Psoas muscle (tissue), 8 donors: ENCODE results near the gene MBP. TPM values are rescaled to one million over a fixed set of nuclear protein-coding genes. Genes with fewer than 3 reads are reported as not detected.

Experiments used
- ATAC-seq, 4 donors: fragments of 200-7000 bp; cut with Tn5 transposase; one replicate each; pipeline ENCODE4 v1.9.1; 2020; ENCODE audit warnings: moderate library complexity in 3 of 4, mild to moderate bottlenecking in 2 of 4
- DNase-seq, 2 donors: peaks; one replicate each; pipeline ENCODE4 v3.0.0-alpha.2; 2020
- H3K27ac ChIP-seq: fragments of 200-600 bp; one replicate; pipeline ENCODE4 v1.8.0; 2022
- H3K27me3 ChIP-seq, 3 donors: fragments of 200-600 bp in 1 of 3; one replicate each; pipeline versions ENCODE4 v1.6.1 to v1.8.0; 2013 to 2022; ENCODE audit warnings: low read length in 2 of 3, mild to moderate bottlenecking in 2 of 3, moderate library complexity in 1 of 3; ENCODE audit not compliant: insufficient read depth in 3 of 3
- H3K36me3 ChIP-seq, 2 donors: fragments of 200-600 bp in 1 of 2; one replicate each; pipeline versions ENCODE4 v1.6.1 to v1.8.0; 2013 to 2022; ENCODE audit warnings: low read depth in 1 of 2, mild to moderate bottlenecking in 1 of 2, moderate library complexity in 1 of 2; ENCODE audit not compliant: insufficient read depth in 1 of 2
- H3K4me1 ChIP-seq: fragments of 200-600 bp; one replicate; pipeline ENCODE4 v1.8.0; 2022
- H3K4me3 ChIP-seq: fragments of 200-600 bp; one replicate; pipeline ENCODE4 v1.8.0; 2022; ENCODE audit warnings: mild to moderate bottlenecking
- H3K9me3 ChIP-seq: fragments of 200-600 bp; one replicate; pipeline ENCODE4 v1.8.0; 2022
- WGBS, 3 donors: extraction: QIAGEN DNeasy Blood & Tissue Kit; methylation state at CpG; one replicate each; pipeline versions ENCODE4 v1.1.6 to v1.1.7; 2013; 5-methylcytosine and 5-hydroxymethylcytosine counted together
- intact Hi-C, 2 donors: fragments of 100-400 bp; cut with DNase I; formaldehyde crosslinking; loops; one replicate each; pipeline versions ENCODE4 v1.11.0 to v1.14.2; 2022
- polyA plus RNA-seq, 3 donors: library from polyadenylated mRNA; stranded (reverse); fragments of 200-250 nt; gene quantifications; one replicate each; pipeline ENCODE4 v1.2.3, GENCODE V29; 2013
- total RNA-seq, 4 donors: library from RNA; stranded (reverse); fragmentation: NEBNext Ultra II Directional in 2 of 4; extraction: Animal tissue kit (Norgen Biotek cat#: 25700) in 2 of 4; gene quantifications; one replicate each; pipeline versions ENCODE4 v1.2.1 to v1.2.4, GENCODE V29; 2021 to 2023
- TF ChIP-seq, protein P1 (sequence below): fragments of 200-600 bp; IDR thresholded peaks from one replicate; pipeline ENCODE4 v1.8.0; 2022; ENCODE audit warnings: antibody characterized with exemption
- donor health status: healthy with polysubstance abuse.
- donor health status: DM: no; HTN: no; CAD: no; lungs with moderate emphysema.
- donor health status: Bipolar disorder and iron deficiency.
- donor health status: healthy.
- donor health status: DM: yes; HTN: yes; CAD: no.
- donor health status: DM: no; HTN: no; CAD: no.
- donor health status: DM: no; HTN: no; CAD: no.
- donor health status: DM: yes; HTN: yes; CAD: no.

MBP gene
- total and polyA plus RNA-seq, 7 donors: 16.4 to 88.2 (median 51.6) TPM

DNA sequence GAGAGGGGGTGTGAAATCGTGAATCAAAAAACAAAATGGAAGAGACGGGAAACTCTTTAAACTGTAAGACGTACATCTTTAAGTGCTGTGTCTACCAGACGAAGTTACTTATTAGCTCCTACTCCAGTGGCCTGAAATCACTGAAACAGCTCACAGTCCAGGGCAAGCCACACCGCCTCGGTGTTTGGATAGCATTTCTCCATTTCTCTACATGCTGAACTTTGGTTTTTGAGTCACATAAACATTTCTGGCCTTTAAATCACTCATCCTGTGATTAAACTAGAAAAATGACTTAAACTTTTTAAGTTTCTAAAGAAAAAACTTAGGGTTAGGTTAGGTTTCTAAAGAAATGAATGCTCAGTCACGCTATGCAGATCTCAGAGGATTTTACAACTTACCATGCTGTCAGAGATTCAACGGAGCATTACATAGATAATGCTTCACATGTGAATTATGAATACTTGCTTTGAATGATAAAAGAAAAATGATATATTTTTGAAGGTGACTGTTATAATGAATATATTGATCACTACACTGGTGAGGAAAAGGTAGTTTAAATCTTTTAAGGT, 138.4 kb downstream of the MBP start:
- Histone ChIP-seq H3K9me3 (no peaks in the 10 kb centered on the region), H3K27me3 (no peaks in the 10 kb centered on the region), H3K27ac (no peak overlapping the region), H3K4me3 (no peak overlapping the region), H3K36me3 (no peaks in the 10 kb centered on the region), H3K4me1 (no peaks in the 10 kb centered on the region)
- DNase-seq (no peak), ATAC-seq (no peak)
- 81 to 84% (median 82%) methylated on average over 8 of the region's 8 CpGs for WGBS, 3 donors
- intact Hi-C loops: no loop called here
- TF ChIP-seq, protein P1, sequence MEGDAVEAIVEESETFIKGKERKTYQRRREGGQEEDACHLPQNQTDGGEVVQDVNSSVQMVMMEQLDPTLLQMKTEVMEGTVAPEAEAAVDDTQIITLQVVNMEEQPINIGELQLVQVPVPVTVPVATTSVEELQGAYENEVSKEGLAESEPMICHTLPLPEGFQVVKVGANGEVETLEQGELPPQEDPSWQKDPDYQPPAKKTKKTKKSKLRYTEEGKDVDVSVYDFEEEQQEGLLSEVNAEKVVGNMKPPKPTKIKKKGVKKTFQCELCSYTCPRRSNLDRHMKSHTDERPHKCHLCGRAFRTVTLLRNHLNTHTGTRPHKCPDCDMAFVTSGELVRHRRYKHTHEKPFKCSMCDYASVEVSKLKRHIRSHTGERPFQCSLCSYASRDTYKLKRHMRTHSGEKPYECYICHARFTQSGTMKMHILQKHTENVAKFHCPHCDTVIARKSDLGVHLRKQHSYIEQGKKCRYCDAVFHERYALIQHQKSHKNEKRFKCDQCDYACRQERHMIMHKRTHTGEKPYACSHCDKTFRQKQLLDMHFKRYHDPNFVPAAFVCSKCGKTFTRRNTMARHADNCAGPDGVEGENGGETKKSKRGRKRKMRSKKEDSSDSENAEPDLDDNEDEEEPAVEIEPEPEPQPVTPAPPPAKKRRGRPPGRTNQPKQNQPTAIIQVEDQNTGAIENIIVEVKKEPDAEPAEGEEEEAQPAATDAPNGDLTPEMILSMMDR: no peak

DNA sequence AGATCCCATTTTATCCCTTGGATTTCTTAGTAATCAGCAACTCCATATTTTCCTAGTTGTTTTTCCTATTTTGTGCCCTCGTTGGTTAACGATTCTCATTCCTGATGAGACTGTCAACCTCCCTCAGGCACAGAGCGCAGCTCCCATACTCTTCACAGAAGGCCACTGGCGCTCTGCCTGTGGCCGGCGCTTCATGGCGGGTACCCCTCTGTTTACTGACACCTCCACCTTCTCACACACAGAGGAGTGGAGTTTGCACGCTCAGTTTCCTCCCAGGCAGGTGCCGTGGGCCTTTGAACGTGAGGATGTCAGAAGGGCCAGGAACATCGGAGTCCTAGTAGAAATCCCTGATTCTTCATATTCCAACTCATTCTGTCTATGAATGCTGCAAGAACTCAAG, 139.0 kb downstream of the MBP start:
- TF ChIP-seq, protein P1: no peak
- Histone ChIP-seq H3K27ac (no peak overlapping the region), H3K27me3 (no peaks in the 10 kb centered on the region), H3K36me3 (no peaks in the 10 kb centered on the region), H3K4me3 (no peak overlapping the region), H3K9me3 (no peaks in the 10 kb centered on the region), H3K4me1 (no peaks in the 10 kb centered on the region)
- intact Hi-C loops: no loop called here
- 95 to 98% (median 96%) methylated on average over 11 of the region's 11 CpGs for WGBS, 3 donors
- ATAC-seq: no peak
- DNase-seq: no peak

DNA sequence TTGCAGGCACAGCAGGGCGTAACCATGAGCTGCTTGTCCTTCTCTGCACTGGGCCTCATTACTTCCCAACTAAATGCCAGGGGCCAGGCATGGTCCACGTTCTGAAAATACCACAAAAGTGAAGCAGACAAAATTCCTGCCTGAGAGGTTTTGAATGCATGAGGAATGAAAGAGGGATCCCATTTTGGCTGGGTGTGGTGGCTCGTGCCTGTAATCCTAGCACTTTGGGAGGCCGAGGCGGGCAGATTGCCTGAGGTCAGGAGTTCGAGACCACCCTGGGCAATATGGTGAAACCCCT, 139.5 kb downstream of the MBP start:
- Histone ChIP-seq H3K27ac (no peak overlapping the region), H3K9me3 (no peaks in the 10 kb centered on the region), H3K4me1 (no peaks in the 10 kb centered on the region), H3K36me3 (peaks cover 0 to 4% of the 10 kb centered on the region in 2 donors), H3K4me3 (no peak overlapping the region), H3K27me3 (no peaks in the 10 kb centered on the region)
- TF ChIP-seq, protein P1: no peak
- WGBS, 3 donors: 90 to 93% (median 92%) methylated on average over 6 of the region's 6 CpGs
- intact Hi-C loops: no loop called here
- ATAC-seq: no peak
- no peak for DNase-seq

DNA sequence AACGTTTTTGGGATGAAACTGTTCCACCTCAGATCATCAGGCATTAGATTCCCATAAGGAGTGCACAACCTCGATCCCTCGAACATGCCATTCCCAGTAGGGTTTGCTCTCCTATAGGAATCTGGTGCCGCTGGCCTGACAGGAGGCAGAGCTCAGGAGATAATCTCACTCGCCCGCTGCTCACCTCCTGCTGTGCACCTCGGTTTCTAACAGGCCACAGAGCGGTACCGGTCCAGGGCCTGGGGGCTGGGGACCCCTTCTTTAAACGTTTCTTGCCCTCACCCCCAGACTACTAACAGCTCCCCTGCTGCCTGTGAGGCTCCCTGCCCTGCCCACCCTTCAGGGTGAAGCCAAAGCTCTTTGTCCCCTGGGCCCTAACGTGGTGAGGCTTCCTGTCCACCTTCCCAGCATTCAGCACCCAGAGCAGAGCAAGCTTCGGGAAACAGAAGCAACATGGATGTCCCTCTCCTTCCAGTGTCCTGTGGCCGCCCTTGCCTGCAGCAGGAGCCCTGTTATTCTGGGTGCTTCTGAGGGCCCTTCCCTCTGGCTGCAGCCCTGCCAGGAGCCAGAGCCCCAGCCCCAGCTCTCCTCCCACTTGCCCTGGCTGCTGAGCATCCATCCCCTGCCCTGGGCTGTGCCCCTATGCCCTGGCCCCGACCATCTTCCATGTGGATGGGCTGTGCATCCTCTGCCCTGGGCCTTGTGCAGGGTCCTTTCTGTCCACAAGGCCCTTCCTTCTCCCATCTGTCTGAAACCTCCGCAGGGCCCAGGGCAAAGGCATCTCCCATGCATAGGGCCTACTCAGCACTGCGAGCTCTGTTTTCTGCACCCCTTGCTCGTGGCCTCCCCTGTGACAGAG, 140.1 kb downstream of the MBP start:
- Histone ChIP-seq H3K27me3 (no peaks in the 10 kb centered on the region), H3K4me1 (no peaks in the 10 kb centered on the region), H3K27ac (no peak overlapping the region), H3K4me3 (no peak overlapping the region), H3K36me3 (peaks cover 0 to 7% of the 10 kb centered on the region in 2 donors), H3K9me3 (no peaks in the 10 kb centered on the region)
- TF ChIP-seq, protein P1: no peak
- WGBS, 3 donors: 85 to 89% (median 86%) methylated on average over 17 of the region's 17 CpGs
- ATAC-seq: no peak
- intact Hi-C loops: no loop called here
- no peak for DNase-seq
